DOHH2 (cell line): ENCODE measurements around the gene TMPRSS15.

ENCODE experiments used
- EZH2phosphoT487 ChIP-seq: fragments of 200-600 bp; sonication (generic); IDR thresholded peaks from 2 replicates; pipeline ENCODE4 v1.6.1; 2017; ENCODE audit warnings: borderline replicate concordance, mild to moderate bottlenecking, antibody characterized with exemption, low read length, moderate library complexity, mixed read lengths
- TF ChIP-seq, protein P1 (sequence below): fragments of 200-600 bp; sonication (generic); IDR thresholded peaks from one replicate; pipeline ENCODE4 v1.5.1; 2014; ENCODE audit warnings: antibody characterized with exemption, mild to moderate bottlenecking, low read depth, low read length; ENCODE audit not compliant: poor library complexity, severe bottlenecking

DNA sequence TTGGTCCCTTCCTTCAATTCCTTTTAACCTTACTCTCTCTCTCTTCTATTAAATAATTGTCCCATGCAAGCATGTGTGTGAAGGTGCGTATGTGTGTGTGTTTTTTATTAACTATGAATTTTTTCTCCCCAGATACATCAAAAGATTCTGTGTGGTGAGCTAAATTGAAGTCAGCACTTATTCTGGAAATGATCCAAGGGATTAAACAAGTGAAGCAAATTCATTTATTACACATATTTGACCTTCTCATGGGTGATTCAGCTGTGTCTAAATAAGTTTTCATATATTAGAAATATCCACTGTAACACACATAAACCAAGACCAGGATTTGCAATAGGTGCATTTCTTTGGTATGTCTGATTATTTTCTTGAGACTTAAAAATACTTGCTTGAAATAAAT, 134.7 kb downstream of the TMPRSS15 start:
- TF ChIP-seq, protein P1, sequence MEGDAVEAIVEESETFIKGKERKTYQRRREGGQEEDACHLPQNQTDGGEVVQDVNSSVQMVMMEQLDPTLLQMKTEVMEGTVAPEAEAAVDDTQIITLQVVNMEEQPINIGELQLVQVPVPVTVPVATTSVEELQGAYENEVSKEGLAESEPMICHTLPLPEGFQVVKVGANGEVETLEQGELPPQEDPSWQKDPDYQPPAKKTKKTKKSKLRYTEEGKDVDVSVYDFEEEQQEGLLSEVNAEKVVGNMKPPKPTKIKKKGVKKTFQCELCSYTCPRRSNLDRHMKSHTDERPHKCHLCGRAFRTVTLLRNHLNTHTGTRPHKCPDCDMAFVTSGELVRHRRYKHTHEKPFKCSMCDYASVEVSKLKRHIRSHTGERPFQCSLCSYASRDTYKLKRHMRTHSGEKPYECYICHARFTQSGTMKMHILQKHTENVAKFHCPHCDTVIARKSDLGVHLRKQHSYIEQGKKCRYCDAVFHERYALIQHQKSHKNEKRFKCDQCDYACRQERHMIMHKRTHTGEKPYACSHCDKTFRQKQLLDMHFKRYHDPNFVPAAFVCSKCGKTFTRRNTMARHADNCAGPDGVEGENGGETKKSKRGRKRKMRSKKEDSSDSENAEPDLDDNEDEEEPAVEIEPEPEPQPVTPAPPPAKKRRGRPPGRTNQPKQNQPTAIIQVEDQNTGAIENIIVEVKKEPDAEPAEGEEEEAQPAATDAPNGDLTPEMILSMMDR, result no peak
- no peak for TF ChIP-seq EZH2phosphoT487
